GM19240 (cell line): ENCODE results near the gene RAB9A.
"Not testable (repeated sequence)": the region's sequence is repeated elsewhere in the genome, so short reads cannot be mapped to it uniquely, and the experiment has no call there.

Experiments used
- DNase-seq: peaks from one replicate; pipeline ENCODE4 v3.0.0; 2011; ENCODE audit warnings: low spot score; ENCODE audit not compliant: insufficient read length

RAB9A gene

GRCh38 chrX:13669246-13669737, 19.6 kb upstream of the RAB9A start:
- no peak for DNase-seq

DNA sequence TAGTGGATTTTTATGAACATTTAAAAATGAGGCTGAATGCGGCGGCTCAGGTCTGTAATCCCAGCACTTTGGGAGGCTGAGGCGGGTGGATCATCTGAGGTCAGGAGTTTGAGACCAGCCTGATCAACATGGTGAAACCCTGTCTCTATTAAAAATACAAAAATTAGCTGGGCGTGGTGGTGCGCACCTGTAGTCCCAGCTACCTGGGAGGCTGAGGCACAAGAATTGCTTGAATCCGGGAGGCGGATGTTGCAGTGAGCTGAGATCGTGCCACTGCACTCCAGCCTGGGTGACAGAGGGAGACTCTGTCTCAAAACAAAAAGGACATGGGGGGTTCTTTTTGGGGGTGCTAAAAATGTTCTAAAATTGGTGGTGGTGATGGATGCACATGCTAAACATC, 19.2 kb upstream of the RAB9A start:
- DNase-seq, result not testable (repeated sequence)

GRCh38 chrX:13670197-13670596, 18.7 kb upstream of the RAB9A start:
- no peak for DNase-seq

GRCh38 chrX:13673016-13673415, 15.9 kb upstream of the RAB9A start:
- no peak for DNase-seq

GRCh38 chrX:13676885-13677284, 12.0 kb upstream of the RAB9A start:
- DNase-seq, result no peak

- DNase-seq, result not testable (repeated sequence)
These were observed 9.2 kb upstream of the RAB9A start for GRCh38 chrX:13679700-13680099.

DNA sequence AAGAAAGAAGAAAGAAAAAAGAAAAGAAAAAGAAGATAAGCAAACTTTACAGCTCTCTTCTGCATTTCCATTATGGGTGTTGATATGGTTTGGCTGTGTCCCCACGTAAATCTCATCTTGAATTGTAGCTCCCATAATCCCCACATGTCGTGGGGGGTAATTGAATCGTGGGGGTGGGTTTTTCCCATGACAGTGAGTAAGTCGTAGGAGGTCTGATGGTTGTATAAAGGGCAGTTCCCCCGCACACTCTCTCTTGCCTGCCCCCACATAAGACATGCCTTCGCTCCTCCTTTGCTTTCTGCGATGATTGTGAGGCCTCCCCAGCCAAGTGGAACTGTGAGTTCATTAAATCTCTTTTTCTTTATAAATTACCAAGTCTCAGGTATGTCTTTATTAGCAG, 7.3 kb upstream of the RAB9A start:
- DNase-seq, result no peak

DNA sequence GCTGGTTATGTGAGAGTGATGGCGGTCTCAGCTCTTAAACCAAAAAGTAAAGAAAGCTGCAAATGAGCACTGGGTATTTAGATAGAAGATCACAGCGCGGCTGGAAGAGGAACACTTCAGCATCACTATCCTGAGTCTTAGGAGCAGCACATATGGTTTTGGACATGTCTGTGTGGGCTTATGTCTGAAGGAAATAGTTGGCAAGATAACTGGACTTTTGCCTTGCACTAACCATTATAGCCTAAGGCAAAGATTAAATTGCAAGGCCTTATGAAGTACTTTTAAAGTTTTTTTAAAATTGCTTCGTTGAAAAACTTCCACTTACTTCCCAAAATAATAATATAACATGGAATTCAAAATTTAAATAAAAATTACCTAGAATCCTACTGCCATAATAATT, 4.6 kb upstream of the RAB9A start:
- DNase-seq, result no peak

DNA sequence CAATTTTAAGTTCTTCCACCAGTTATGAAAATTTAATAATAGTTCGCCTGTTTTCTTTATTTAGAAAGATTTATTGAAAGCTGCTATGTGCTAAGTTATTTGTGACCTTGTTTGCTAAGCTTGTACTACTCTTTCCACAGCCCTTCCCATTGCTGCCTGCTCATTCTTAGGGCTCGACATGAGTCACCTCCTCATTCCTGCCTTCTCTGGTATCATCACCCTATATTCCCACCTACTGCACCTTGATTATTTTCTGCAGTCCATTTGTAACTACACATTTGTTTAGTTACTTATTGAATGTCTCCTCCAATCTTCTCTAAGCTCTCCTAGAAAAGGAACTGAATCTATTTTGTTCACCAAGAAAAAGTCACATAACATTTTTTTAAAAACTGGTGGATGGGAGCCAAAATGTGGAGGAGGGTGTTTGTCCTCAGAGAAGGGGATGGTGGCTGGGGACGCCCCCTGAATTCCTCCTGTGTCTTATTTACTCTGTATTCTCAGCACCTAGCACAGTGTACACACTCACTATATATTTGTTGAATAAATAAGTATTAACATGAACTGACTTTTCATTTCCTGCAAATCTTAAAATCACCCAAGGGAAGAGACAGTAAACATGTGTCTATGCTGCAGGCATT, 3.7 kb upstream of the RAB9A start:
- no peak for DNase-seq

DNA sequence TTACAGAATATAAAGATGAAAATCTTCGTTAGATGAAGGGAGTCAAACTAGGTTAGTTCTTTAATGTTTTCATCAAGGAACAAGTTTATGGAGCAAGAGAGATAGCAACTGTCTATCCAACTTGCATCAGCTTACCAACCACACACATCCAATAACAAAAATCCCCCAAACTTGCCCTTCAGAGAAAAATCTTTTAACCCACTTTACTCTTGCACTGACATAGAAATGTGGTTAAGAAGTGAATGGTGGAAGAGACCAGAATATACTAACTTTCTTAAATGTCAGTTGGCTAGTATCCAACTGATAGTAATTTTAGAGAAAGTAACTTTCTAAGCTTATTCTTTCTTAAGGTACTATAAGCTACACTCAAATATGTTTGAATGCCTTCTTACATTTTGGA, 1.7 kb upstream of the RAB9A start:
- no peak for DNase-seq

DNA sequence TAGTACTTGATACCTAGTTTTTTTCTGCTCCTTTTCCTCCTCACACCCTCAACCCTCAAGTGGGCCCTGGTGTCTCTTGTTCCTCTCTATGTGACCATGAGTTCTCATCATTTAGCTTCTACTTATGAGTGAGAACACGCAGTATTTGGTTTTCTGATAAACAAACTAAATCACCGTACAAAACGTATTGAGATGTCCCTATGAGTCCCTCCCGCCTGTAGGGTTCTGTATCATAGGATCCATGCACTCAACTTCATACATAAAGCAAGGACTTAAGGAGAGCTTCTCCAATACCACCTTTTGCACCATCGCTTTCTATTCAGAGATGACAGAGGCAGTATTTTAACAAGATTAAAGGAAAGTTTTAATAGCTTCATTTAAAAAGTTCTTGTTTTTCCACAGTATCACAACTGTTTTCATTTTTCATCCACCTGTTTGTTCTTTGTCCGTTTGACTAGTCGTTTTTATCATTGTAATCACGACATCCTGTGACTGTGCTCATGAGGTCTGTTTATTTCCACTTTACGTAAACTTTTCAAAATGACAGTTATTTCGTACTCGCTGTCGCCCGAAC, 457 bp upstream of the RAB9A start:
- no peak for DNase-seq

- DNase-seq, result no peak
These were observed 848 bp downstream of the RAB9A start for GRCh38 chrX:13689741-13690211.

- no peak for DNase-seq
These were observed 1.9 kb downstream of the RAB9A start for GRCh38 chrX:13690836-13691235.

GRCh38 chrX:13691841-13692371, 3.0 kb downstream of the RAB9A start:
- DNase-seq, result no peak

- DNase-seq, result no peak
These were observed 3.9 kb downstream of the RAB9A start for GRCh38 chrX:13692771-13693231.

DNA sequence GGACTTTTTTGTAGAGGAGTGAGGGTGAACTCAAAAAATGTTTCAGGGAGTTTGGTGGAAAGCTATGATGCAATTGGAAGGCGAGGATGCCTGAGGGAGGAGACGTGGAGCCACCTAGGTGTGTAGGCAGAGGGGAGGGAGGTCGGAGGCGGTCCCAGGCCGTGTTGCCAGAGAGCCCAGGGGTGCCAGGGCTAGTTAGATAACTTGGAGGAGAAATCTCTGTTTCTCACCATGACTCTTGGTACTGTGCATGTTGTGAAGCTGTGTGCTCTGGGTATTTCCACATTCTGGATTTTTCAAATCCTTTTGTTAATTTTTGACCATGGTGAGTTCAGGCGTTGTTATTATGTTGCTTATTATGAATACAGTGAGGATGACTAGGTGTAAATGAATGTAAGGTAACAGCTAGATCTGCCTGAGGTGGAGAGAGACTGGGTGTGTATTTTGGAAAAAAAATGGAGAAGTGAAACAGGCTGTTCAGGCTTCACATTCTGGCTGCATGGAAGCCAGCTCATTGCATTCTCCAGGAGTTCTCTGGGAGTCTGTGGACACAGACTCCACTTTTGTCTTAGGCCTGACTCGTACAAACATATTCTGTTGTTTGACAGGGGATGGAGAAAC, 4.5 kb downstream of the RAB9A start:
- no peak for DNase-seq

DNA sequence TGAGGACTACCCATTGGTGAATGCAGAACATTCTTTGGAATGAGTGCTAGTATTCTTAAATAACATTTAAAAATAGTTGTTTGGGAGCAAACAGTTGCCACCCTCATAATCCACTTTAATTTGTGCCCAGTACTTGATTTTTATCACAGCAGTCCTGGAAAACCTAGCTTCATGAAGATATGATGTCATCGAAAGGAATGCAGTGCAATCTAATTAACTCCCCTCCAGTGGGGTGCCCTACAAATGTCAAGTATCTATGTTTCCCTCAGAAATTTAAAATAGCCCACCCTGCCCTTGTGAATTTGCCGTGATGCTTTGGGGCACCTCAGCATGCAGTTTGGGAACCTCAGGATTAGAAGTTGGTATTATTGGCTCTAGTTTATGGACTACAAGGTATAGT, 5.4 kb downstream of the RAB9A start:
- DNase-seq, result no peak

DNA sequence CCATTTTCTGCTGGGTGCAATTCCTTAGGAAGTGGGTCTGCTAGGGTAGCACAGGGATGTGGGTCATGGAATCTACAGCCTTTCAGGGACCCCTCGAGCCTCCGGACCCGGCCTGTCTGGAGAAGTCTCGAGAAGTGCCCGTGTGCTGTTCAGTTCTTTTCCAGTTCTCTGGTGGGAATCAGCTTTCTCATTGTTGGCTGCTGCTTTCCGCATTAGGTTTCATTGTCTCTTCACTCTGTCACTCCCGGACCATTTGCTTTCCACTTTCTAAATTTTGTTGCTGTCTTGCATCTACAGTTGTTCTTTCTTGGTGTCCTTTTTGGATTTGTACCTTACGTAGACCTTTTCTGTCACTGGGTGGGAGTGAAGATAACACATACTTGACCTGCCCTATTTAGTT, 6.1 kb downstream of the RAB9A start:
- DNase-seq, result no peak

- DNase-seq, result no peak
These were observed 6.7 kb downstream of the RAB9A start for GRCh38 chrX:13695601-13696115.

GRCh38 chrX:13697455-13697854, 8.5 kb downstream of the RAB9A start:
- no peak for DNase-seq

GRCh38 chrX:13697976-13698375, 9.0 kb downstream of the RAB9A start:
- DNase-seq, result no peak

DNA sequence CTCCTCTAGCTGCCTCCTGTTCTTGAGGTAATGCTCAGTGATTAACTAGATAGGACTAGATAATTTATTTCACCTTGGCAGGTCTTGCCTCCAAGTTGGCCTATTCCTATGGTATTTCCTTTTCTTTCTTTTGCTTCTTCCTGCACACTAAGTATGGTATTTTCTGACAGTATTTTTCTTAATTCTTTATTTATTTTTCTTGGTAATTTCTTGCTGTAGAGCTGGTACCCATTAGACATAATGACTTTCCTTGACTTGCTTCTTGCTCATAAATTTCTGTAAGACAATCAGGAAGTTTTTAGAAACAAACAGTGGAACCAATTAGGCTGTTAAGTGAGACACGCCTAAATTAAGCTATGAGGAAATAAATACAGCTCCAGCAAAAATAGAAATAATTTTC, 9.5 kb downstream of the RAB9A start:
- no peak for DNase-seq
